GM15510 (cell line): Measurements from ENCODE around the gene DYNLL1.

Experiments used
- POLR2A ChIP-seq: IDR thresholded peaks from 3 replicates; pipeline ENCODE4 v1.6.1; 2011; ENCODE audit warnings: borderline replicate concordance; ENCODE audit not compliant: insufficient read length; ENCODE audit errors: extremely low read depth

The DYNLL1 gene

GRCh38 chr12:120490325-120490724 lies 5.6 kb upstream of the DYNLL1 start:
- TF ChIP-seq POLR2A: no peak

- TF ChIP-seq POLR2A: no peak
Observed at GRCh38 chr12:120490833-120491512, 4.9 kb upstream of the DYNLL1 start.

DNA sequence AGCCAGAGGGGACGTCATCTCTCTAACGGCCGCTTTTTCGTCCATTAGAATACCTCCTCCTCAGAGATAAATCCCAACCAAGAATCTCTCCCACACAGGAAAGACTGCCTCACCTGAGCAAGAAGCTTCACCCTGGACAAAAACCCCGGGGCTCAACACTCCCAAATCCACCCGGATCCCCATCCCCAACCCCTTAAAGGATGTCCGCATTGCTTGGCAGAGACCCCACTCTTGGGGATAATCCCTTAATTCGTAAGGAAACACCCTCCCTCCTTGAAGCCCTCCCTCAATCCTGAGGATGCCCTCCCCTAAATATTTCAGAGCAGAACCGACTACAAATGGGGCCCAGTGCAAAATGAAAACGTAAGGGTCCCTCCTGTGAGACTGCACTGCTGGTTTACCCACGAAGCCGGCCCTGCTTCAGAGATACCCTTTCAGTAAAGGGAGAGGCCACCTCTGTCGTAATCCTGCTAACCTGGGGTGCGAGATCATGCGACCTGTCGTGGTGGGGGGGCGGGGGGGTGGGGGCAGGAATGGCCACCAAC lies 655 bp upstream of the DYNLL1 start:
- TF ChIP-seq POLR2A: no peak

GRCh38 chr12:120496413-120497340 lies 764 bp downstream of the DYNLL1 start:
- no peak for TF ChIP-seq POLR2A

DNA sequence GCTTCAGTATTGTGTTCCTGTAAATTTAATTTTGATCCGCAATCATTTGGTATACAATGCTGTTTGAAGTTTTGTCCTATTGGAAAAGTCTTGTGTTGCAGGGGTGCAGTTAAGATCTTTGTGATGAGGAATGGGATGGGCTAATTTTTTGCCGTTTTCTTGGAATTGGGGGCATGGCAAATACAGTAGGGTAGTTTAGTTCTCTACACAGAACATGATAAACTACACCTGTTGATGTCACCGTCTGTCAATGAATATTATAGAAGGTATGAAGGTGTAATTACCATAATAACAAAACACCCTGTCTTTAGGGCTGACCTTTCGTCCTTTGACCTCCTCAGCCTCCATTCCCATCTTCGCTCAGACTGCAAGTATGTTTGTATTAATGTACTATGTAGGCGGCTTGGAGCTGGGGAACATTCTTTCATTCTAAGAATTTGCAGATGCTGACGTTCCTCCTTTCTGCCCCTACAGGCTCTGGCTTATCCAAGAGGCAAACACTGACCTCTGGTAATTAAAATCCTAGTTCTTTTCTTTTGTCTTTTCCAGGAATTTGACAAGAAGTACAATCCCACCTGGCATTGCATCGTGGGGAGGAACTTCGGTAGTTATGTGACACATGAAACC lies 1.7 kb downstream of the DYNLL1 start:
- no peak for TF ChIP-seq POLR2A

- TF ChIP-seq POLR2A: no peak
Observed at GRCh38 chr12:120498870-120499515, 3.1 kb downstream of the DYNLL1 start.

DNA sequence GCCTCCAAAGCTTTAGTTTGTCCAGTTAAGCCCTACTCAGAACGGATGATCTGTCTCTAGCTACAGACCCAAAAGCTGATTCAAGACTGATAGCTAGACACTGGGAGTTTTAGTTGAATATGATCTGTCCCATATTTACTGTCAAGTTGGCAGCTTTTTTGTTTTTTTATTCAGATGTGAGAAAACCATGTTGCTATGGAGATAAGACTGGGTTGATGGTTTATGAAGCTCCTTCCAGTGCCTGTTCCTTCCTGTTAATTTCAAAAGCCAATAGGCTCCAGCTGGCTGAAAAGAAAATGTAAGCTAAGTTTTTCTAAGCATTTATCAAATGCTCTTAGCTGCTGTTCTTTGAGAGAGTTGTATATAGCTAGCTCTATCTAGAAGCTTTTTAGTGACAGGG lies 4.7 kb downstream of the DYNLL1 start:
- TF ChIP-seq POLR2A: no peak

DNA sequence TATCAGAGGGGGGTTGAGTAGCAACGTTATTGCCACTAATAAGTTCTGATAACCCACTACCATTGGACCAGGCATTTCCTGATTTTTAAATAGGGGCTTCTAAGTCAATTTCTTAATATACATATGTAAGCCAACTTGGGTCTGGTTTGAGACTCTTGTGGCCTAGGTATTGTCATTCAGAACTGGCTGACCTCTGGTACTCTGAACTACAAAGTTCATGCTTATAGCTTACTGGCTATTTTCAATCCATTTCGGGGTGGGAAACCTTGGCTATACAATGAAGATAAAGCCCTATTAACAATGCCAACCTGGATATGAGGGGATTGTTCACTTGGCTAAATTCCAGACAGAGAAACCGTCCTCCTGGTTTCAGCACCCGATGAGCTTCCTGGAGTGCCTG lies 8.7 kb downstream of the DYNLL1 start:
- TF ChIP-seq POLR2A: no peak

DNA sequence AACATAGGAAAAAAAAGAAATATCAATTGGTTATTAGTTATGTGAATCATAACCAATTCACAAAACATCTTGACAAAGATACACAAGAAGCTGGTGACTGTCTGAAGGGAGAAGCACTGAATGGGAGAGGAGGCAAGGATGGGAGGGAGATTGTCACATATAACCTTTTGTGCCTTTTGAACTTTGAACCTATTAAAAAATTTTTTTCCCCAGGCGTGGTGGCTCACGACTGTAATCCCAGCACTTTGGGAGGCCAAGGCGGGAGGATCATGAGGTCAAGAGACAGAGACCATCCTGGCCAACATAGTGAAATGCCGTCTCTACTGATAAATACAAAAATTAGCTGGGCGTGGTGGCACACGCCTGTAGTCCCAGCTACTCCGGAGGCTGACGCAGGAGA lies 12.6 kb downstream of the DYNLL1 start:
- TF ChIP-seq POLR2A: no peak

- no peak for TF ChIP-seq POLR2A
Observed at GRCh38 chr12:120514002-120514401, 18.1 kb downstream of the DYNLL1 start.

DNA sequence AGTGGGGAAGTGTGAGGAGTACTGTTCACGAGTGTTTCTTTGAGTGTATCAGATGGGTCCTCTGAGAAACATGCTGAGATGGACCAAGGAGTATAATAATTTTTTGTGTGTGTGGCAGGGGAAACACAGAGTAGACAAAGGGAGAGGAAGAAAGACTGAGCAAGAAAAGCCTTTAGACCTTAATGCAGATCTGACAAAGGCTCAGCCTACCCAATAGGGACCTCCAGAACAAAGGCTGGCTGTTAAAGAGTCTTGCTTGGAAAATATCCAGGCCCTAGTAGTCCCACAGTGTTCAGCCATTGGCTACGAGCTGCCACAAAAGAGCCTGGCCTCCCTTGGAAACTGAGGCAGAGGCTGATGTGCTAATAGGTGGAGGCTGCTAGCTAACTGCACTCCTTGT lies 19.6 kb downstream of the DYNLL1 start:
- TF ChIP-seq POLR2A: no peak

DNA sequence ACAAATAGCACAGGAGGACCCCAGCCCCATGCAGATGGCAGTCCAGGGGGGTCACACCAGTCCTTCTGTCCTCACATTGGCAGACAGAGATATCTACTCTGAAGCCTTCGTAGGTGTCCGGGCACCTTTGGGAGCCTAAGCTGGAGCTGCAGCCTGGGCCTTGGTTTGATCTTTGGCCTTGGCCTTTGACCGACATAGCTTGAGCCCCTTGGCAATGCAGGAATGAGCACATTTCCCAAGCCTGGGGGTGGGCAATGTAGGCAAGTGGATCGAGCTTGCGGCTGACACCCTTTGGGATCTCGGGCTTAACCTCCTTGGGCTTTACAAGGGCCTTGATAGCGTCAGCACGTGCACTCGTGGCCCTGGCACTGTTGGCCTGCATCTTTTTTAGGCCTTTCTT lies 26.7 kb downstream of the DYNLL1 start:
- TF ChIP-seq POLR2A: no peak

- TF ChIP-seq POLR2A: peak; percentile 91
Observed at GRCh38 chr12:120528861-120529525, 33.1 kb downstream of the DYNLL1 start, which contains the start of gene COQ5. Gene COQ5, minus strand, starts transcription at chr12:120529158. Its CDS starts 17 bp downstream, at chr12:120529141.
